Heart left ventricle (tissue), 16 donors: Measurements from ENCODE around the gene PNMA5. TPM values are rescaled to one million over a fixed set of nuclear protein-coding genes. Genes with fewer than 3 reads are reported as not detected.
"Not testable (repeated sequence)": the region's sequence is repeated elsewhere in the genome, so short reads cannot be mapped to it uniquely, and the experiment has no call there.

Experiments used
- ATAC-seq, 4 donors: fragments of 200-7000 bp; cut with Tn5 transposase; one replicate each; pipeline ENCODE4 v1.9.1; 2020 to 2022; ENCODE audit warnings: moderate library complexity in 4 of 4, mild to moderate bottlenecking in 3 of 4, moderate number of reproducible peaks in 1 of 4
- DNase-seq, 5 donors: peaks; one replicate each; pipeline ENCODE4 v3.0.0-alpha.2; 2020
- H3K27ac ChIP-seq, 12 donors: fragments of 200-600 bp; sonication (generic) in 4 of 12; one replicate each; pipeline versions ENCODE4 v1.5.0 to v1.8.0; 2016 to 2022; ENCODE audit warnings: mild to moderate bottlenecking in 2 of 12
- H3K27me3 ChIP-seq, 9 donors: fragments of 200-600 bp; sonication (generic) in 2 of 9; one replicate each; pipeline versions ENCODE4 v1.5.1 to v1.8.0; 2016 to 2022; ENCODE audit warnings: mild to moderate bottlenecking in 3 of 9
- H3K36me3 ChIP-seq, 9 donors: fragments of 200-600 bp; sonication (generic) in 2 of 9; one replicate each; pipeline versions ENCODE4 v1.5.0 to v1.8.0; 2018 to 2022; ENCODE audit warnings: mild to moderate bottlenecking in 2 of 9
- H3K4me1 ChIP-seq, 12 donors: fragments of 200-600 bp; sonication (generic) in 4 of 12; one replicate each; pipeline versions ENCODE4 v1.5.0 to v1.8.0; 2016 to 2022; ENCODE audit warnings: mild to moderate bottlenecking in 3 of 12
- H3K4me3 ChIP-seq, 12 donors: fragments of 200-600 bp; sonication (generic) in 4 of 12; one replicate each; pipeline versions ENCODE4 v1.5.0 to v1.8.0; 2017 to 2022; ENCODE audit warnings: mild to moderate bottlenecking in 9 of 12, moderate library complexity in 4 of 12
- H3K9me3 ChIP-seq, 12 donors: fragments of 200-600 bp; sonication (generic) in 4 of 12; one replicate each; pipeline versions ENCODE4 v1.5.0 to v1.8.0; 2016 to 2022; ENCODE audit warnings: mild to moderate bottlenecking in 1 of 12
- POLR2A ChIP-seq, 2 donors: fragments of 450-650 bp; IDR thresholded peaks; one replicate each; pipeline ENCODE4 v1.6.1; 2017; ENCODE audit warnings: antibody characterized with exemption in 2 of 2, mild to moderate bottlenecking in 2 of 2, moderate library complexity in 2 of 2
- WGBS, 4 donors: extraction: QIAGEN DNeasy Blood & Tissue Kit in 2 of 4; methylation state at CpG; one replicate each; pipeline versions ENCODE4 v1.1.5 to v1.1.7; 2013 to 2018; 5-methylcytosine and 5-hydroxymethylcytosine counted together
- intact Hi-C, 10 donors: fragments of 100-400 bp; cut with DNase I; formaldehyde crosslinking; loops; one replicate each; pipeline versions ENCODE4 v1.11.1 to v1.14.2; 2022
- polyA plus RNA-seq, 2 donors: library from polyadenylated mRNA; stranded (reverse); fragments of 200-250 nt; gene quantifications; one replicate each; pipeline ENCODE4 v1.2.3, GENCODE V29; 2013
- total RNA-seq, 9 donors: library from RNA; depleted of rRNA in 2 of 9; stranded (reverse); fragments of >200 nt in 2 of 9; fragmentation: NEBNext Ultra II Directional in 3 of 9; extraction: Animal tissue kit (Norgen Biotek cat#: 25700) in 3 of 9; gene quantifications; one replicate each; pipeline versions ENCODE4 v1.1.0 to v1.2.4, GENCODE V29; 2016 to 2023
- TF ChIP-seq, protein P1 (sequence below), 12 donors: fragments of 200-600 bp; sonication (generic) in 4 of 12; IDR thresholded peaks; one replicate each; pipeline versions ENCODE4 v1.5.0 to v1.8.0; 2018 to 2022; ENCODE audit warnings: antibody characterized with exemption in 12 of 12, mild to moderate bottlenecking in 5 of 12
- donor health status: ischemic (EF 13 %, LVEDD 7.1; RV severe dilation, severe dysfunction).
- donor health status: healthy with polysubstance abuse.
- donor health status: DM: no; HTN: yes; CAD: no.
- donor health status: DM: no; HTN: no; CAD: no.
- donor health status: ischemic (EF 25% LVEDD 6.9; RV normal size, moderate dysfunction).
- donor health status: ischemic (EF 25% LVEDD 5.7; RV mildly dilated, moderate dysfunction).
- donor health status: healthy.
- donor health status: DM: yes; HTN: yes; CAD: no.
- donor health status: ischemic (EF 35%, LVEDD 5.7; RV mildly dilated, moderate dysfunction).
- donor health status: nonischemic (EF 11% LVEDD 7.7; RV severe dilation, severe dysfunction).
- donor health status: DM: yes; HTN: yes; CAD: no.
- donor health status: PGD.
- donor health status: ischemic (EF 29% LVEDD 5.4; RV normal size, mild dysfunction).
- donor health status: nonischemic (EF 23%, LVEDD 6.1; RV moderate dilation, normal function).

Gene PNMA5
- total and polyA plus RNA-seq, 11 donors = not detected

DNA sequence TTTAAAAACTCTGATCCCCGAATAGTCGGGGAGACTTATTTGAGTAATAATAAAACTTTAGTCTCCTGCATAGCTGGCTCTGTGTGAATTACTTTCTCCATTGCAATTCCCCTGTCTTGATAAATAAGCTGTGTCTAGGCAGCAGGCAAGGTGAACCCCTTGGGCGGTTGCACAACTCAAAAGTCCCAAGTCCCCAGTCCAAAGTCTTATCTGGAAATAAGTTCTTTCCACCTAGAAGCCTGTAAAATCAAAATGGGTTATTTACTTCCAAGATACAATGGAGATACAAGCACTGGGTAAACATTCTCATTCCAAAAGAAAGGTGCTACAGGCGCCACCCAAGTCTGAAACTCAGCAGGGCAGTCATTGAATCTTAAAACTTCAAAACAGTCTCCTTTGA is 10.1 kb upstream of the PNMA5 start:
- DNase-seq (no peak), ATAC-seq (no peak)
- no peak for TF ChIP-seq POLR2A (IDR thresholded peaks at IDR 0.05)
- TF ChIP-seq, protein P1, sequence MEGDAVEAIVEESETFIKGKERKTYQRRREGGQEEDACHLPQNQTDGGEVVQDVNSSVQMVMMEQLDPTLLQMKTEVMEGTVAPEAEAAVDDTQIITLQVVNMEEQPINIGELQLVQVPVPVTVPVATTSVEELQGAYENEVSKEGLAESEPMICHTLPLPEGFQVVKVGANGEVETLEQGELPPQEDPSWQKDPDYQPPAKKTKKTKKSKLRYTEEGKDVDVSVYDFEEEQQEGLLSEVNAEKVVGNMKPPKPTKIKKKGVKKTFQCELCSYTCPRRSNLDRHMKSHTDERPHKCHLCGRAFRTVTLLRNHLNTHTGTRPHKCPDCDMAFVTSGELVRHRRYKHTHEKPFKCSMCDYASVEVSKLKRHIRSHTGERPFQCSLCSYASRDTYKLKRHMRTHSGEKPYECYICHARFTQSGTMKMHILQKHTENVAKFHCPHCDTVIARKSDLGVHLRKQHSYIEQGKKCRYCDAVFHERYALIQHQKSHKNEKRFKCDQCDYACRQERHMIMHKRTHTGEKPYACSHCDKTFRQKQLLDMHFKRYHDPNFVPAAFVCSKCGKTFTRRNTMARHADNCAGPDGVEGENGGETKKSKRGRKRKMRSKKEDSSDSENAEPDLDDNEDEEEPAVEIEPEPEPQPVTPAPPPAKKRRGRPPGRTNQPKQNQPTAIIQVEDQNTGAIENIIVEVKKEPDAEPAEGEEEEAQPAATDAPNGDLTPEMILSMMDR (IDR thresholded peaks at IDR 0.05) = no peak
- H3K36me3 ChIP-seq = no peaks in the 10 kb centered on the region
- 64 to 90% (median 80%) methylated on average over 4 of the region's 4 CpGs for WGBS, 4 donors
- H3K9me3 ChIP-seq = no peaks in the 10 kb centered on the region
- H3K4me3 ChIP-seq = no peak overlapping the region
- peaks cover 0 to 10% (median 0%) of the 10 kb centered on the region in 9 donors for H3K27me3 ChIP-seq
- no peak overlapping the region for H3K27ac ChIP-seq
- H3K4me1 ChIP-seq = no peaks in the 10 kb centered on the region
- intact Hi-C loops = no loop called here

DNA sequence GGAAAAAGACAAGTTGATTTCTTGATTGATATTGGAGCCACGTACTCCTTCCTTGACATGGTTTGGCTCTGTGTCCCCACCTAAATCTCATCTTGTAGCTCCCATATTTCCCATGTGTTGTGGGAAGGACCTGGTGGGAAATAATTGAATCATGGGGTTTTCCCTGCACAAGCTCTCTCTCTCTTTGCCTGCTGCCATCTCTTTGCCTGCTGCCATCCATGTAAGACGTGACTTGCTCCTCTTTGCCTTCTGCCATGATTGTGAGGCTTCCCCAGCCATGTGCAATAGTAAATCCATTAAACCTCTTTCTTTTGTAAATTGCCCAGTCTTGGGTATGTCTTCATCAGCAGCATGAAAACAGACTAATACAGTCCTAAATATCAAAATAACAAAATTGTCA is 8.3 kb upstream of the PNMA5 start:
- intact Hi-C loops, H3K36me3 ChIP-seq, ATAC-seq, DNase-seq, H3K4me1 ChIP-seq, H3K9me3 ChIP-seq, H3K27ac ChIP-seq, H3K4me3 ChIP-seq, H3K27me3 ChIP-seq: not testable (repeated sequence)
- 64 to 79% (median 71%) methylated on average over 2 of the region's 2 CpGs for WGBS, 4 donors

DNA sequence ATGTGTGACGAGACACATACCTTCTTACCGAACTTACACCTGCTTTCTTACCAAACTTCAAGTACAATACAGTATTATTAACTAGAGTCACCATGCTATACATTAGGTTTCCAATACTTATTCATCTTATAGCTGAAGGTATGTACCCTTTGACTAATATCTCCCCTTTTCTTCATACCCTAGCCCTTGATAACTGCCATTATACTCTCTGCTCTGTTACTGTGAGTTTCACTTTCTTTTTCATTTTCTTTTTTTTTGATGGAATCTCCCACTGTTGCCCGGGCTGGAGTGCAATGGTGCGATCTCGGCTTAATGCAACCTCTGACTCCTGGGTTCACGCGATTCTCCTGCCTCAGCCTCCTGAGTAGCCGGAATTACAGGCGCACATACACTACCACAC is 3.4 kb upstream of the PNMA5 start:
- no peak for TF ChIP-seq POLR2A (IDR thresholded peaks at IDR 0.05)
- TF ChIP-seq, protein P1 (IDR thresholded peaks at IDR 0.05) = no peak
- H3K36me3 ChIP-seq = no peaks in the 10 kb centered on the region
- no peaks in the 10 kb centered on the region for H3K27me3 ChIP-seq
- H3K27ac ChIP-seq = no peak overlapping the region
- DNase-seq (no peak), ATAC-seq (no peak)
- no peaks in the 10 kb centered on the region for H3K9me3 ChIP-seq
- intact Hi-C loops = no loop called here
- 84 to 95% (median 89%) methylated on average over 9 of the region's 9 CpGs for WGBS, 4 donors
- H3K4me3 ChIP-seq = no peak overlapping the region
- H3K4me1 ChIP-seq = no peaks in the 10 kb centered on the region

DNA sequence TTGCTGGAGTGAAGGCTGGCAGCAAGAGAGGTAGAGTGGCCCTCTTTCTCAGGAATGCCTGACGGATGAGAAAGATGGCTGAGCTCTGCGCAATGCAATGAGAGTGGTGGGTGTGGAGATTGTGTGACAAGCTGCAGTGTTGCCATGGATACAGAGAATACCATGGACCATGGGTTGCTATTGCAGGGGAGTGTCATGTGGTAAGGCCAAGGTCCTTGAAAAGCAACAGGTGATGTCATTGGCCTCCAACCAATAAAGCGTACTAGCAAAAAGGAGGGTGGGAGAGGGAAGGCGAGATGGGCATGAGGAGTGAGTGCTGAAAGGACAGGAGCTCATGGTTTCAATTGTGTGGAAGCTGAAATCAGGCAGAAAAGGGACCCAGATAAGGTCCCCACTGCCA is 1.8 kb downstream of the PNMA5 start:
- intact Hi-C loops = no loop called here
- peaks cover 0 to 11% (median 0%) of the 10 kb centered on the region in 9 donors for H3K27me3 ChIP-seq
- no peak overlapping the region for H3K4me3 ChIP-seq
- DNase-seq (no peak), ATAC-seq (no peak)
- no peaks in the 10 kb centered on the region for H3K9me3 ChIP-seq
- no peaks in the 10 kb centered on the region for H3K36me3 ChIP-seq
- H3K27ac ChIP-seq = no peak overlapping the region
- WGBS, 4 donors = 75 to 81% (median 79%) methylated on average over 4 of the region's 4 CpGs
- TF ChIP-seq POLR2A (IDR thresholded peaks at IDR 0.05) = no peak
- TF ChIP-seq, protein P1 (IDR thresholded peaks at IDR 0.05) = no peak
- no peaks in the 10 kb centered on the region for H3K4me1 ChIP-seq

GRCh38 chrX:152991123-152991522 is 2.8 kb downstream of the PNMA5 start:
- H3K4me1 ChIP-seq = no peaks in the 10 kb centered on the region
- H3K4me3 ChIP-seq = no peak overlapping the region
- no peak for ATAC-seq
- DNase-seq = no peak
- intact Hi-C loops = no loop called here
- no peaks in the 10 kb centered on the region for H3K9me3 ChIP-seq
- 57 to 79% (median 77%) methylated on average over 5 of the region's 5 CpGs for WGBS, 4 donors
- H3K27ac ChIP-seq = no peak overlapping the region
- H3K27me3 ChIP-seq = peaks cover 0 to 11% (median 0%) of the 10 kb centered on the region in 9 donors
- no peak for TF ChIP-seq POLR2A (IDR thresholded peaks at IDR 0.05)
- H3K36me3 ChIP-seq = no peaks in the 10 kb centered on the region
